HEK293 (cell line): ENCODE results near the gene NUCKS1.
A peak's percentile ranks its signal among the peaks of the same experiment; 100 is the strongest.

Experiments used
- CTCF ChIA-PET: fragments of 350-600 bp; formaldehyde crosslinking; extraction: SDS; loops from one replicate; lab custom pipeline; 2021; ENCODE audit warnings: antibody characterized with exemption; lab: Yijun Ruan, JAX
- POLR2A ChIA-PET: fragments of 300-600 bp; formaldehyde crosslinking; extraction: SDS; loops from one replicate; lab custom pipeline; 2020; ENCODE audit warnings: antibody characterized with exemption, inconsistent platforms; lab: Yijun Ruan, JAX
- H3K27ac ChIP-seq: fragments of 200-500 bp; sonication (Bioruptor generic); 2 replicates; pipeline ENCODE4 v1.5.1; 2014; ENCODE audit warnings: low read depth, low read length, control low read depth, inconsistent platforms; ENCODE audit errors: extremely low read depth
- H3K36me3 ChIP-seq, 2 experiments: fragments of 200-500 bp in 1 of 2; sonication (Bioruptor generic) in 1 of 2; 1 replicate in 1 of 2; 2 replicates in 1 of 2; pipeline ENCODE4 v1.5.1; 2014 to 2017; ENCODE audit warnings: inconsistent platforms in 2 of 2, low read length in 2 of 2; ENCODE audit not compliant: control insufficient read depth in 2 of 2, insufficient read depth in 1 of 2
- H3K4me1 ChIP-seq: fragments of 200-500 bp; sonication (Bioruptor generic); 2 replicates; pipeline ENCODE4 v1.5.1; 2014; ENCODE audit warnings: mild to moderate bottlenecking, low read length, inconsistent platforms; ENCODE audit not compliant: control insufficient read depth, insufficient read depth
- H3K4me3 ChIP-seq: 2 replicates; pipeline ENCODE4 v1.5.1; 2011; ENCODE audit warnings: low read depth, mild to moderate bottlenecking, control low read depth, low read length, moderate library complexity
- H3K9me3 ChIP-seq: fragments of 200-500 bp; sonication (Bioruptor generic); 2 replicates; pipeline ENCODE4 v1.5.1; 2014; ENCODE audit warnings: low read depth, low read length, inconsistent platforms; ENCODE audit not compliant: control insufficient read depth, insufficient read depth
- IKZF3 ChIP-seq: fragments of 450-650 bp; IDR thresholded peaks from 2 replicates; pipeline ENCODE4 v1.5.0; 2018; ENCODE audit warnings: missing biosample characterization, mild to moderate bottlenecking, missing genetic modification characterization, moderate library complexity
- PRDM6 ChIP-seq: fragments of 450-650 bp; formaldehyde crosslinking; IDR thresholded peaks from 2 replicates; pipeline ENCODE4 v1.5.1; 2017; ENCODE audit warnings: missing biosample characterization, missing genetic modification characterization
- SCRT2 ChIP-seq: fragments of 450-650 bp; formaldehyde crosslinking; IDR thresholded peaks from 2 replicates; pipeline ENCODE4 v1.5.1; 2016; ENCODE audit warnings: missing biosample characterization, missing genetic modification characterization
- SP7 ChIP-seq: fragments of 450-650 bp; formaldehyde crosslinking; IDR thresholded peaks from 2 replicates; pipeline ENCODE4 v1.5.1; 2016; ENCODE audit warnings: missing biosample characterization, missing genetic modification characterization
- TCF7L2 ChIP-seq: IDR thresholded peaks from 2 replicates; pipeline ENCODE4 v1.6.1; 2011; ENCODE audit warnings: low read depth, mild to moderate bottlenecking, inconsistent platforms, low read length, moderate library complexity, borderline replicate concordance
- ZNF140 ChIP-seq: fragments of 450-650 bp; formaldehyde crosslinking; IDR thresholded peaks from 2 replicates; pipeline ENCODE4 v1.5.1; 2016; ENCODE audit warnings: missing biosample characterization, missing genetic modification characterization
- ZNF157 ChIP-seq: fragments of 450-650 bp; formaldehyde crosslinking; IDR thresholded peaks from 2 replicates; pipeline ENCODE4 v1.5.1; 2016; ENCODE audit warnings: missing biosample characterization, missing genetic modification characterization
- ZNF2 ChIP-seq: fragments of 450-650 bp; formaldehyde crosslinking; IDR thresholded peaks from 2 replicates; pipeline ENCODE4 v1.5.1; 2016; ENCODE audit warnings: missing biosample characterization, missing genetic modification characterization
- ZNF202 ChIP-seq: fragments of 450-650 bp; formaldehyde crosslinking; IDR thresholded peaks from 2 replicates; pipeline ENCODE4 v1.5.1; 2016; ENCODE audit warnings: missing biosample characterization, missing genetic modification characterization, borderline replicate concordance
- ZNF214 ChIP-seq: fragments of 450-650 bp; formaldehyde crosslinking; IDR thresholded peaks from 2 replicates; pipeline ENCODE4 v1.5.1; 2017; ENCODE audit warnings: missing biosample characterization, mild to moderate bottlenecking, missing genetic modification characterization, borderline replicate concordance
- ZNF311 ChIP-seq: fragments of 450-650 bp; formaldehyde crosslinking; IDR thresholded peaks from 2 replicates; pipeline ENCODE4 v1.5.1; 2017; ENCODE audit warnings: missing biosample characterization, missing genetic modification characterization, borderline replicate concordance
- ZNF548 ChIP-seq: fragments of 450-650 bp; formaldehyde crosslinking; IDR thresholded peaks from 2 replicates; pipeline ENCODE4 v1.5.1; 2016; ENCODE audit warnings: missing biosample characterization, missing genetic modification characterization
- ZNF677 ChIP-seq: fragments of 450-650 bp; IDR thresholded peaks from 2 replicates; pipeline ENCODE4 v1.5.0; 2018; ENCODE audit warnings: missing biosample characterization, mild to moderate bottlenecking, missing genetic modification characterization, moderate library complexity
- ZNF704 ChIP-seq: fragments of 450-650 bp; formaldehyde crosslinking; IDR thresholded peaks from 2 replicates; pipeline ENCODE4 v1.5.1; 2016; ENCODE audit warnings: missing biosample characterization, missing genetic modification characterization
- TF ChIP-seq, protein P1 (sequence below): fragments of 450-650 bp; formaldehyde crosslinking; IDR thresholded peaks from 2 replicates; pipeline ENCODE4 v1.5.1; 2017; ENCODE audit warnings: missing biosample characterization, missing genetic modification characterization

NUCKS1 gene

DNA sequence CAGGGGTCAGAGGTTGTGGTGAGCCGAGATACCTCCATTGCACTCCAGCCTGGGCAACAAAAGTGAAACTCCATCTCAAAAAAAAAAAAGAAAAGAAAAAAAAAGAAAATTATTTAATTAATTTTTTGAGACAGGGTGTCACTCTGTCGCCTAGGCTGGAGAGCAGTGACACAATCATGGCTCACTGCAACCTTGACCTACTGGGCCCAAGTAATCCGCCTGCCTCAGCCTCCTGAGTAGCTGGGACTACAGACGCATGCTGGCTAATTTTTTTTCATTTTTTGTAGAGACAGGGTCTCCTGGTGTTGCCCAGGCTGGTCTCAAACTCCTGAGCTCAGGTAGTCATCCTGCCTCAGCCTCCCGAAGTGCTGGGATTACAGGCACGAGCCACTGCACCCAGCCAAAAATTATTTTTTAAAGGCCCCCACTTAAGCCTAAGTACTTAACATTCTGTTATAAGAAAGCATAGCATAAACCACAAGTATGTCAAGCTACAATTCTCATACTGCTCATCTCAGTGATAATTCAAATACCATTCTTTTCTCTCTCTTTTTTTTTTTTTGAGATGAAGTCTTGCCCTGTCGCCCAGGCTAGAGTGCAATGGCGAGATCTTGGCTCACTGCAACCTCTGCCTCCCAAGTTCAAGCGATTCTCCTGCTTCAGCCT lies 19.9 kb downstream of the NUCKS1 start:
- Histone ChIP-seq H3K36me3 (peaks cover 46 to 53% of the 10 kb centered on the region in 2 experiments), H3K27ac (no peak overlapping the region), H3K9me3 (no peaks in the 10 kb centered on the region), H3K4me1 (no peaks in the 10 kb centered on the region), H3K4me3 (no peak overlapping the region)
- ChIA-PET POLR2A (interaction anchor here (0.7 kb wide), 1 partner anchor 15 kb away, joined by 3 read pairs; no protein-coding TSS in a partner anchor), CTCF (interaction anchor here (6.4 kb wide), 1 partner anchor 19 kb away, joined by 29 read pairs; no protein-coding TSS in a partner anchor)
- TF ChIP-seq ZNF677 (tag by site-specific recombination) (no peak), ZNF311 (tag by site-specific recombination) (no peak), ZNF140 (no peak), TCF7L2 (no peak), IKZF3 (tag by site-specific recombination) (no peak), ZNF157 (tag by site-specific recombination) (no peak), ZNF202 (tag by site-specific recombination) (no peak)

DNA sequence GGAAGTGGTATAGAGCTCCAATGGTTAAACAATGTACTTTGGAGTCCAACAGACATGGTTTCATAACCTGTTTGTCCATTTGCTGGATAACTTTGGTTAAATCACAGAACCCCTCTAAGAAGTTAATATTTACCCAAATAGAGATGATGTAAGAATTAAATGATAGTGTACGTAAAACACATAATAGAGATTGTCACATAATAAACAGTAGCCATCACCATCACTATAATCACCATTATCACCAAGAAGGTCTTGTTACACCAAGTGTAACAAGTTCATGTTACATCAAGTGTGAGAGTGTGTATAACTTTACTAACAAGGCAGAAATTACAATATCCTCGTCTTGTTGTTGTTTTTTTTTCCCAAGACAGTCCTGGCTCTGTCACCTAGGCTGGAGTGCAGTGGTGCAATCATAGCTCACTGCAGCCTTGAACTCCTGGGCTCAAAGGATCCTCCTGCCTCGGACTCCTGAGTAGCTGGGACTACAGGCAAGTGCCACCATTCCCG lies 23.3 kb downstream of the NUCKS1 start:
- CTCF ChIA-PET, result interaction anchor here (0.8 to 9.2 kb wide), 2 partner anchors 14 to 15 kb away, joined by 4 to 94 read pairs; no protein-coding TSS in a partner anchor
- POLR2A ChIA-PET, result no interaction called here
- H3K27ac ChIP-seq, result no peak overlapping the region
- H3K36me3 ChIP-seq, result peaks cover 67 to 73% of the 10 kb centered on the region in 2 experiments
- TF ChIP-seq ZNF157 (tag by site-specific recombination), result no peak
- peak; percentile 74; the same call in 1 of the 2 replicates for TF ChIP-seq SP7 (tag by site-specific recombination)
- TF ChIP-seq, protein P1, sequence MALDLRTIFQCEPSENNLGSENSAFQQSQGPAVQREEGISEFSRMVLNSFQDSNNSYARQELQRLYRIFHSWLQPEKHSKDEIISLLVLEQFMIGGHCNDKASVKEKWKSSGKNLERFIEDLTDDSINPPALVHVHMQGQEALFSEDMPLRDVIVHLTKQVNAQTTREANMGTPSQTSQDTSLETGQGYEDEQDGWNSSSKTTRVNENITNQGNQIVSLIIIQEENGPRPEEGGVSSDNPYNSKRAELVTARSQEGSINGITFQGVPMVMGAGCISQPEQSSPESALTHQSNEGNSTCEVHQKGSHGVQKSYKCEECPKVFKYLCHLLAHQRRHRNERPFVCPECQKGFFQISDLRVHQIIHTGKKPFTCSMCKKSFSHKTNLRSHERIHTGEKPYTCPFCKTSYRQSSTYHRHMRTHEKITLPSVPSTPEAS (tag by site-specific recombination), result no peak
- no peak for TF ChIP-seq ZNF548
- peak; percentile 60 for TF ChIP-seq SCRT2
- no peak for TF ChIP-seq ZNF214 (tag by site-specific recombination)
- no peak for TF ChIP-seq ZNF704
- TF ChIP-seq, all 188 proteins: peak for 2
- Histone ChIP-seq H3K4me3 (no peak overlapping the region), H3K4me1 (no peaks in the 10 kb centered on the region), H3K9me3 (no peaks in the 10 kb centered on the region)

DNA sequence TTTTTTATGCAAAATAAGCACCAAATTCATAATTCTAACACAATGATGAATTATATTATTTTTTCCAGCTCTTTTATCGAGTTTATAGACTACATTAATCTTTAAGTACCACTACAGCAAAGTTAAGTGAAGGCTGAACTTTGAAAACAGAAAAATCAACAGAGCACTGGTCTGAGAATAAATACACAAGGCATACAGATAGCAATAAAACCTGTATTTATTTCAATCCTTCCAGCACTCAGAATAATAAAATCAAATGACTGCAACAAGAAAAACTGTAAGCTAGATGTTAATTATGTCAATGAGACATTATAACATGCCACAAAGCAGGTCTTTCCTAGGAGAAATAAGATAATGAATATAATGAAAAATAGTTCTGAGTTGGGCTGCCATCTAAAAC lies 24.5 kb downstream of the NUCKS1 start:
- TF ChIP-seq ZNF2 (tag by site-specific recombination) (no peak), PRDM6 (tag by site-specific recombination) (peak; percentile 73)
- Histone ChIP-seq H3K9me3 (no peaks in the 10 kb centered on the region), H3K36me3 (peaks cover 78 to 80% of the 10 kb centered on the region in 2 experiments), H3K4me1 (no peaks in the 10 kb centered on the region), H3K4me3 (no peak overlapping the region), H3K27ac (no peak overlapping the region)
- ChIA-PET POLR2A (no interaction called here), CTCF (interaction anchor here (0.7 to 9.2 kb wide), 5 partner anchors 13 to 252 kb away, joined by 3 to 94 read pairs (median 6); no protein-coding TSS in a partner anchor)
